GM10266 (cell line): Measurements from ENCODE around the gene CRTAP.

ENCODE experiments used
- DNase-seq: peaks from one replicate; pipeline ENCODE4 v3.0.0; 2012; ENCODE audit errors: extremely low spot score
- CTCF ChIP-seq: IDR thresholded peaks from 2 replicates; pipeline ENCODE4 v1.5.1; 2012; ENCODE audit warnings: mild to moderate bottlenecking, low read depth; ENCODE audit not compliant: control insufficient read depth, insufficient read depth; ENCODE audit errors: missing control alignments

CRTAP gene

GRCh38 chr3:33089515-33089914 lies 24.3 kb upstream of the CRTAP start:
- no peak for DNase-seq
- TF ChIP-seq CTCF = no peak

- no peak for DNase-seq
- no peak for TF ChIP-seq CTCF
Measured at GRCh38 chr3:33091746-33092145, 22.1 kb upstream of the CRTAP start.

GRCh38 chr3:33092496-33093254 lies 21.1 kb upstream of the CRTAP start:
- TF ChIP-seq CTCF = no peak
- DNase-seq = no peak

GRCh38 chr3:33093847-33094246 lies 20.0 kb upstream of the CRTAP start:
- DNase-seq = no peak
- TF ChIP-seq CTCF = no peak

GRCh38 chr3:33095436-33095835 lies 18.4 kb upstream of the CRTAP start:
- TF ChIP-seq CTCF = no peak
- DNase-seq = no peak

GRCh38 chr3:33096093-33096868 lies 17.5 kb upstream of the CRTAP start:
- DNase-seq = peak; percentile 59
- TF ChIP-seq CTCF = no peak

GRCh38 chr3:33099109-33099645 lies 14.6 kb upstream of the CRTAP start:
- TF ChIP-seq CTCF = no peak
- DNase-seq = no peak
